Measurements from ENCODE around the gene ZFPM1. TPM values are rescaled to one million over a fixed set of nuclear protein-coding genes. Genes with fewer than 3 reads are reported as not detected.
A peak's percentile ranks its signal among the peaks of the same experiment; 100 is the strongest.
"Not testable (repeated sequence)": the region's sequence is repeated elsewhere in the genome, so short reads cannot be mapped to it uniquely, and the experiment has no call there.

Gene ZFPM1
- total RNA-seq, result 10 to 100 TPM; 15.1 to 21.0 TPM

DNA sequence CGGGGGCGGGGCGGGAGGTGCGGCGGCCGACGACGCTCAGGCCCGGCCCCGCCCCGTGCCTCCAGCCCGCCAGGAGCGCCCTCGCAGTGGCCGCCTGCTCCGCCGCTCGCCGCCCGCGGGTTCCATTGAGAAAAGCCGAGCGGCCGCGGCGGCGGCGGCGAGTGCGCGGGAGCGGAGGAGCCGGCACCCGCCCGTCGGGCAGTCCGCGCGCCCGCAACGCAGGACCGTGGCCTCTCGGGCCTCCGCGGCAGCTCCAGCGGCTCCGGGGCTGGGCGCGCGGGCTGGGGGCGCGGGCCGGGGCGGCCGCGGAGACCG, at the start of gene ZFPM1:
TSS of gene ZFPM1 (plus strand) at position 64 of the 315 bp plus-strand sequence. CDS start 359 bp downstream, outside the sequence.
- no peaks in the 10 kb centered on the region for H3K36me3 Mint-ChIP-seq
- CTCF ChIA-PET, result interaction anchor here (1.0 to 2.0 kb wide), 5 partner anchors 12 to 714 kb away, joined by 3 to 5 read pairs (median 3); partner anchors contain the start of gene ZC3H18
- no peaks in the 10 kb centered on the region for H3K9me3 Mint-ChIP-seq (ENCODE audit: low read depth)
- peak within 1 kb of the TSS; percentile 86 for H3K27ac Mint-ChIP-seq
- DNase-seq (no peak), ATAC-seq (peak; percentile 69)
- H3K4me3 Mint-ChIP-seq, result peak within 1 kb of the TSS; percentile 84
- H3K27me3 Mint-ChIP-seq, result no peaks in the 10 kb centered on the region
- H3K4me1 Mint-ChIP-seq, result peaks cover 25% of the 10 kb centered on the region

DNA sequence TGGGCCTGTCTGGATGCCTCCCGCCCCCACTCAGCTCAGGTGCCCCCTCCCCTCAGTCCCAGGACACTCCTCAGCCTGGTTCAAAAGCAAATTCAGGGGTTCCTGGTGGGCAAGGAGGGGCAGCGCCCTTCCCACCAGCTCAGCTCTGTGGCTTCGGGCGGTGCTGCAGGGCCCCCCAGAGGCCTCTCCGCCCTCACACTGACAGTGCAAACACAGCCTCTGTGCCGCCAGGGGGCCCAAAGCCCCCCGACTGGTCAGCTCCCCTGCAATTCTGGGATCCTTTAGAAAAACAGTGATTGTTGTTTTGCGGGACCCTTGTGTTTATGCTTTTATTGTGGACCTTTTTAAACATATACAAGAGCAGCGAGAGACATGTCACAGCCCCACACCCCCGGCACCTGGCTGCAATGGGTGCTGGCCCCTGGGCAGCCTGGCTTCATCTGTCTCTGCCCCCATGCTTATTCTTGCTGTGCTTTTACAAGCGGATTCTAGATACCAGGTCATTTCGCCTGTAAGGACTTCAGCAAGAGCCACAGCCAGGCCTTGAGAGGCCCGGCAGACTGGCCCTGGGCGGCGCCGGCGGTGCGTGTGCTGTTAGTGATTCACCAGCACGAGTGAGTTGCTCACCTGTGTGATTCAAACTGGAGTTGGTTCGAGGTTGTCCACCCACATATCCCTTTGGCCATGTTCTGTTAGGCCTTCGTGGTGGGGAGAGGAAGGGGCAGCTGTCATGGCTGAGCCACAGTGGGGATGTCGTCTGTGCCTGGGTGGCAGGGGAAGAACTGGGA, 49.1 kb upstream of the ZFPM1 start:
- CTCF ChIA-PET, result no interaction called here
- no peak for ATAC-seq
- Mint-ChIP-seq H3K4me1 (peaks cover 8% of the 10 kb centered on the region), H3K4me3 (no peak overlapping the region), H3K36me3 (no peaks in the 10 kb centered on the region), H3K9me3 (ENCODE audit: low read depth) (peaks cover 2% of the 10 kb centered on the region), H3K27me3 (no peaks in the 10 kb centered on the region), H3K27ac (no peak overlapping the region)
- no peak for DNase-seq

DNA sequence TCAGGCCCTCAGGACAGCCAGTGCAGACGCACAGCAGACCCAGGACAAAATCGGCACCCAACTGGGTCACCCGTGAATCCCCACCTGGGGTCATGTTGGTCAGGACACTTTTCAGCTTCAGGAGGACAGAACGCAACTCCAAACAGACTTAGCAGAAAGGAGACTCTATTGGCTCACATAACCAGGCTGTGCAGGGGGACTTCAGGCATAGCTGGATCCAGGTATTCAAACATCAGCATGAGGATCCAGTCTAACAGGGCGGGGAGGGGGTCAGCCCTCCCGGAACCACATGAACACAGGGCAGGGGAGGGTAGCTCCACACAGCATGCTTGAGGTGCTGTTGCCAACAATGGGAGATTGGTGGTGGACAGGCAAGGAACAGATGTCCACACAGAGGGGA, 48.3 kb upstream of the ZFPM1 start:
- CTCF ChIA-PET, result no interaction called here
- ATAC-seq (no peak), DNase-seq (no peak)
- Mint-ChIP-seq H3K4me3 (no peak overlapping the region), H3K27me3 (no peaks in the 10 kb centered on the region), H3K27ac (no peak overlapping the region), H3K36me3 (no peaks in the 10 kb centered on the region), H3K9me3 (ENCODE audit: low read depth) (peaks cover 2% of the 10 kb centered on the region), H3K4me1 (peaks cover 8% of the 10 kb centered on the region)

GRCh38 chr16:88405216-88406060, 47.6 kb upstream of the ZFPM1 start:
- no peak for ATAC-seq
- DNase-seq, result no peak
- H3K27ac Mint-ChIP-seq, result no peak overlapping the region
- H3K4me3 Mint-ChIP-seq, result no peak overlapping the region
- H3K4me1 Mint-ChIP-seq, result peaks cover 8% of the 10 kb centered on the region
- CTCF ChIA-PET, result no interaction called here
- no peaks in the 10 kb centered on the region for H3K36me3 Mint-ChIP-seq
- peaks cover 2% of the 10 kb centered on the region for H3K9me3 Mint-ChIP-seq (ENCODE audit: low read depth)
- no peaks in the 10 kb centered on the region for H3K27me3 Mint-ChIP-seq

GRCh38 chr16:88406096-88407041, 46.7 kb upstream of the ZFPM1 start:
- Mint-ChIP-seq H3K27me3 (no peaks in the 10 kb centered on the region), H3K9me3 (ENCODE audit: low read depth) (peaks cover under 1% of the 10 kb centered on the region), H3K27ac (no peak overlapping the region), H3K4me1 (peaks cover 8% of the 10 kb centered on the region), H3K36me3 (no peaks in the 10 kb centered on the region), H3K4me3 (no peak overlapping the region)
- CTCF ChIA-PET, result no interaction called here
- DNase-seq (no peak), ATAC-seq (no peak)

DNA sequence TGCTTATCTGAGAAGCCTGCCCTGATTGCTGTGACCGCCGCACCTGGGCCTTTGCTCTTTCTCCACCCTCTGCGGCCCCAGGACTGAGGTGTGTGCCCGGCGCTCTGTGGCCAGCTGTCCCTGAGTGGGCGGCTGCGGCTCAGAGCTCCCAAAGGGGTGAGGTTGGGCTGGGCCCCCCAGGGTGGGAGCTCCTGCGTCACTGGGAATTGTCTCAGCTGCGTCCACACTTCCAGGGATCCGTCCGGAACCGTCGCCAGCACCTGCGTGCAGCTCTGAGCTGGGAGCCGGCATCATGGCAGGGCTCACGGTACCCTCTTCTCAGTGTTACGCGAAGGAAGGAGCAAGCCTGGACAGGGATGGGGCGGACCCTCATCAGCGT, 46.0 kb upstream of the ZFPM1 start:
- Mint-ChIP-seq H3K9me3 (ENCODE audit: low read depth) (no peaks in the 10 kb centered on the region), H3K4me1 (peaks cover 8% of the 10 kb centered on the region), H3K27me3 (no peaks in the 10 kb centered on the region), H3K27ac (no peak overlapping the region), H3K4me3 (no peak overlapping the region), H3K36me3 (no peaks in the 10 kb centered on the region)
- DNase-seq, result no peak
- no peak for ATAC-seq
- CTCF ChIA-PET, result no interaction called here

- H3K27me3 Mint-ChIP-seq, result no peaks in the 10 kb centered on the region
- no peaks in the 10 kb centered on the region for H3K36me3 Mint-ChIP-seq
- ATAC-seq (no peak), DNase-seq (no peak)
- no peaks in the 10 kb centered on the region for H3K9me3 Mint-ChIP-seq (ENCODE audit: low read depth)
- H3K27ac Mint-ChIP-seq, result no peak overlapping the region
- H3K4me3 Mint-ChIP-seq, result no peak overlapping the region
- CTCF ChIA-PET, result no interaction called here
- peaks cover 8% of the 10 kb centered on the region for H3K4me1 Mint-ChIP-seq
These were observed 45.3 kb upstream of the ZFPM1 start for GRCh38 chr16:88407807-88408206.

GRCh38 chr16:88408561-88409142, 44.4 kb upstream of the ZFPM1 start:
- Mint-ChIP-seq H3K4me1 (peaks cover 8% of the 10 kb centered on the region), H3K4me3 (no peak overlapping the region)
- no peak for DNase-seq

DNA sequence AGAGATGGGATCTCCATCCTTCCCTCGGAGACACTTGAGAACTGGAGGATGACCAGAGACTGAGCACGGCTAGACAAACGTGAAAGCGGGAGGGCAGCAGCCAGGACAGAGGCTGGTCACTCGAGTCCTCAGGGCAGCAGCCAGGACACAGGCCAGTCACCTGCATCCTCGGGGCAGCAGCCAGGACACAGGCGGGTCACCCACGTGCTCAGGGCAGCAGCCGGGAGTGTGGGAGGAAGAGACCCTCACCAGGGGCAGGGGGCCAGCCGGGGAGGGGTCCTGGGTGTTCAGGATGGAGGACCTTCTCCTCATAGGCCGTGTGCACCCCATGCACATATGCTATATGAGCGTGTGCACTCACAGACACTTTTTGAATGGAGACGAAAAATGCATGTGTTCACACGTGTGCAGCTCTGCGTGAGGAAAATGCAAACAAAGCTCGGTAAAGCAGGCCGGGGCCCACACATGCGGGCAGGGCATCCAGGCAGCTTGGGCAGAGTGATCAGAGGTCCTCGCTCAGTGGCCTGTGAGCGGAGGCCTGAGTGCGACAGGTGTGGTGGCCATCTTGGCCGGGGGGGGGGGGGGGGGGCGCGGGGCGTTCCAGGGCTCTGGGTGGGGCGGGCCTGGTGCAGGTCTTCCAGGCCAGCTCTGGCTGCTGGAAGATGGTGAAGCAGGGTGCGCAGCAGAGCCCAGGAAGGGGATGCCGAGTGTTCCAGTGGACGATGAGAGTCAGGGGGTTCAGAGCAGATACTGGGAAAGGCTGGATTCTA, 43.6 kb upstream of the ZFPM1 start:
- no peak overlapping the region for H3K27ac Mint-ChIP-seq

More at GRCh38 chr16:88408561-88409142, 44.4 kb upstream of the ZFPM1 start:
- no peaks in the 10 kb centered on the region for H3K36me3 Mint-ChIP-seq
- no peak for ATAC-seq
- no peak overlapping the region for H3K27ac Mint-ChIP-seq
- CTCF ChIA-PET, result no interaction called here
- no peaks in the 10 kb centered on the region for H3K27me3 Mint-ChIP-seq
- H3K9me3 Mint-ChIP-seq (ENCODE audit: low read depth), result no peaks in the 10 kb centered on the region

DNA sequence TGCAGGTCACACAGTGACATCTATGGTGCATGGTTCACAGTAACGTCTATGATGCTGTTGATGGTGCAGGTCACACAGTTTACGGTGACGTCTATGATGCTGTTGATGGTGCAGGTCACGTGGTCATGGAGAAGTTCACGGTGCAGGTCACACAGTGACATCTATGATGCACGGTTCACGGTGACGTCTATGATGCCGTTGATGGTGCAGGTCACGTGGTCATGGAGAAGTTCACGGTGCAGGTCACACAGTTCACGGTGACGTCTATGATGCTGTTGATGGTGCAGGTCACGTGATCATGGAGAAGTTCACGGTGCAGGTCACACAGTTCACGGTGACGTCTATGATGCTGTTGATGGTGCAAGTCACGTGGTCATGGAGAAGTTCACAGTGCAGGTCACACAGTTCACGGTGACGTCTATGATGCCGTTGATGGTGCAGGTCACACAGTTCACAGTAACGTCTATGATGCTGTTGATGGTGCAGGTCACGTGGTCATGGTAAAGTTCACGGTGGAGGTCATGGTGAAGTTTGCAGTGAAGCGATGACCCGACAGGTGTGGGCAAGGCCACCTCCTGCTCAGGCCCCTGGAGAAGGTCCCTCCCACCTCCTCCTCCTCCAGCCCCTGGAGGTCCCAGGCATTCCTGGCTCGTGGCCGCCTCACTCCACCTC, 42.6 kb upstream of the ZFPM1 start:
- H3K4me3 Mint-ChIP-seq; H3K27ac Mint-ChIP-seq; H3K27me3 Mint-ChIP-seq; DNase-seq; H3K9me3 Mint-ChIP-seq (ENCODE audit: low read depth); H3K36me3 Mint-ChIP-seq; H3K4me1 Mint-ChIP-seq; CTCF ChIA-PET; ATAC-seq: not testable (repeated sequence)

More for the DNA sequence above, 43.6 kb upstream of the ZFPM1 start:
- H3K4me1 Mint-ChIP-seq, result peaks cover 8% of the 10 kb centered on the region
- no peaks in the 10 kb centered on the region for H3K36me3 Mint-ChIP-seq
- no peaks in the 10 kb centered on the region for H3K27me3 Mint-ChIP-seq
- no peaks in the 10 kb centered on the region for H3K9me3 Mint-ChIP-seq (ENCODE audit: low read depth)
- CTCF ChIA-PET, result no interaction called here
- no peak overlapping the region for H3K4me3 Mint-ChIP-seq
- DNase-seq (no peak), ATAC-seq (no peak)

GRCh38 chr16:88411951-88412576, 41.0 kb upstream of the ZFPM1 start:
- H3K27ac Mint-ChIP-seq, result no peak overlapping the region
- ATAC-seq (no peak), DNase-seq (no peak)
- H3K4me1 Mint-ChIP-seq, result peaks cover 8% of the 10 kb centered on the region
- H3K9me3 Mint-ChIP-seq (ENCODE audit: low read depth), result no peaks in the 10 kb centered on the region
- H3K4me3 Mint-ChIP-seq, result no peak overlapping the region
- CTCF ChIA-PET, result no interaction called here
- H3K36me3 Mint-ChIP-seq, result no peaks in the 10 kb centered on the region
- H3K27me3 Mint-ChIP-seq, result no peaks in the 10 kb centered on the region

- H3K9me3 Mint-ChIP-seq (ENCODE audit: low read depth), result no peaks in the 10 kb centered on the region
- H3K4me3 Mint-ChIP-seq, result no peak overlapping the region
- CTCF ChIA-PET, result no interaction called here
- H3K4me1 Mint-ChIP-seq, result peaks cover 5% of the 10 kb centered on the region
- H3K27ac Mint-ChIP-seq, result no peak overlapping the region
- no peaks in the 10 kb centered on the region for H3K27me3 Mint-ChIP-seq
- DNase-seq (no peak), ATAC-seq (no peak)
- no peaks in the 10 kb centered on the region for H3K36me3 Mint-ChIP-seq
These were observed 40.3 kb upstream of the ZFPM1 start for GRCh38 chr16:88412766-88413165.
